ENCODE results near the gene TSPAN3.

The TSPAN3 gene

GRCh38 chr15:77048135-77048876 is 22.6 kb downstream of the TSPAN3 start:
- DNase-seq: no peak

GRCh38 chr15:77046704-77047412 is 24.1 kb downstream of the TSPAN3 start:
- no peak for DNase-seq

GRCh38 chr15:77045985-77046384 is 24.9 kb downstream of the TSPAN3 start:
- DNase-seq: no peak

GRCh38 chr15:77044228-77045042 is 26.5 kb downstream of the TSPAN3 start:
- no peak for DNase-seq

- DNase-seq: no peak
These were observed 27.7 kb downstream of the TSPAN3 start for GRCh38 chr15:77042955-77043920.

- no peak for DNase-seq
These were observed 28.5 kb downstream of the TSPAN3 start for GRCh38 chr15:77042245-77042919.

GRCh38 chr15:77040673-77041072 is 30.2 kb downstream of the TSPAN3 start:
- no peak for DNase-seq

GRCh38 chr15:77039848-77040247 is 31.1 kb downstream of the TSPAN3 start:
- no peak for DNase-seq

- DNase-seq: no peak
These were observed 31.7 kb downstream of the TSPAN3 start for GRCh38 chr15:77039217-77039533.

- peak; percentile 25 for DNase-seq
These were observed 32.3 kb downstream of the TSPAN3 start for GRCh38 chr15:77038312-77039216.

- DNase-seq: no peak
These were observed 33.3 kb downstream of the TSPAN3 start for GRCh38 chr15:77037388-77038209.

- DNase-seq: no peak
These were observed 34.1 kb downstream of the TSPAN3 start for GRCh38 chr15:77036537-77037387.

GRCh38 chr15:77035999-77036471 is 34.9 kb downstream of the TSPAN3 start:
- DNase-seq: no peak

- no peak for DNase-seq
These were observed 35.3 kb downstream of the TSPAN3 start for GRCh38 chr15:77035584-77035983.

- DNase-seq: peak; percentile 47
These were observed 36.0 kb downstream of the TSPAN3 start for GRCh38 chr15:77034695-77035489.

GRCh38 chr15:77033729-77034671 is 36.9 kb downstream of the TSPAN3 start:
- peak; percentile 4 for DNase-seq

GRCh38 chr15:77033417-77033728 is 37.5 kb downstream of the TSPAN3 start:
- DNase-seq: no peak

Measured in DMS53 (cell line).